GM23338 (cell line): ENCODE results near the gene MRPL2. TPM values are rescaled to one million over a fixed set of nuclear protein-coding genes. Genes with fewer than 3 reads are reported as not detected.

Source experiments
- ATAC-seq: fragments of 200-7000 bp; cut with Tn5 transposase; 3 replicates; pipeline ENCODE4 v1.9.1; 2020
- DNase-seq: peaks from one replicate; pipeline ENCODE4 v3.0.0-alpha.2; 2015; ENCODE audit warnings: low spot score
- H2AFZ ChIP-seq: fragments of 200-600 bp; sonication (generic); 2 replicates; pipeline ENCODE4 v1.8.0; 2016; ENCODE audit warnings: antibody characterized with exemption, mild to moderate bottlenecking, moderate library complexity
- H3F3A ChIP-seq: fragments of 200-600 bp; sonication (generic); replicated peaks from 2 replicates; pipeline ENCODE4 v1.8.0; 2017; ENCODE audit warnings: antibody characterized with exemption, mixed run types, low read depth
- H3K27ac ChIP-seq: fragments of 200-600 bp; sonication (generic); 2 replicates; pipeline ENCODE4 v1.6.1; 2016; ENCODE audit warnings: low read depth
- H3K27me3 ChIP-seq: fragments of 200-600 bp; sonication (generic); 2 replicates; pipeline ENCODE4 v1.8.0; 2016; ENCODE audit warnings: mild to moderate bottlenecking, mixed run types, moderate library complexity; ENCODE audit not compliant: insufficient read depth
- H3K36me3 ChIP-seq: fragments of 200-600 bp; sonication (generic); 2 replicates; pipeline ENCODE4 v1.8.0; 2016; ENCODE audit warnings: mild to moderate bottlenecking; ENCODE audit not compliant: insufficient read depth
- H3K4me1 ChIP-seq: fragments of 200-600 bp; sonication (generic); 2 replicates; pipeline ENCODE4 v1.8.0; 2016; ENCODE audit warnings: mild to moderate bottlenecking, moderate library complexity; ENCODE audit not compliant: insufficient read depth
- H3K4me2 ChIP-seq: fragments of 200-600 bp; sonication (generic); 2 replicates; pipeline ENCODE4 v1.7.1; 2017; ENCODE audit warnings: mixed run types
- H3K4me3 ChIP-seq: fragments of 200-600 bp; sonication (generic); 2 replicates; pipeline ENCODE4 v1.6.1; 2016; ENCODE audit warnings: mixed run types
- H3K79me2 ChIP-seq: fragments of 200-600 bp; sonication (generic); replicated peaks from 2 replicates; pipeline ENCODE4 v1.8.0; 2017; ENCODE audit warnings: mild to moderate bottlenecking; ENCODE audit not compliant: insufficient read depth
- H3K9me2 ChIP-seq: fragments of 200-600 bp; sonication (generic); 2 replicates; pipeline ENCODE4 v1.8.0; 2017; ENCODE audit not compliant: insufficient read depth
- H4K20me1 ChIP-seq: fragments of 200-600 bp; sonication (generic); replicated peaks from 2 replicates; pipeline ENCODE4 v1.8.0; 2017; ENCODE audit warnings: mild to moderate bottlenecking; ENCODE audit not compliant: insufficient read depth
- H3K27ac Mint-ChIP-seq: 2 replicates; pipeline ENCODE4 v1.8.0; 2020; ENCODE audit warnings: inconsistent platforms, mild to moderate bottlenecking, moderate library complexity, mixed read lengths
- H3K27me3 Mint-ChIP-seq: 3 replicates; pipeline ENCODE4 v1.8.0; 2022; ENCODE audit warnings: low read depth, mild to moderate bottlenecking, moderate library complexity, mixed read lengths, inconsistent platforms; ENCODE audit not compliant: insufficient read depth, poor library complexity
- H3K36me3 Mint-ChIP-seq: 3 replicates; pipeline ENCODE4 v1.8.0; 2021; ENCODE audit warnings: low read depth, mild to moderate bottlenecking, inconsistent platforms, moderate library complexity, mixed read lengths
- H3K4me1 Mint-ChIP-seq: 3 replicates; pipeline ENCODE4 v1.8.0; 2020; ENCODE audit warnings: mild to moderate bottlenecking, inconsistent platforms, mixed read lengths
- H3K4me3 Mint-ChIP-seq: 3 replicates; pipeline ENCODE4 v1.8.0; 2021; ENCODE audit warnings: moderate library complexity, mild to moderate bottlenecking, inconsistent platforms, mixed read lengths
- H3K9me3 Mint-ChIP-seq: 3 replicates; pipeline ENCODE4 v1.8.0; 2020; ENCODE audit warnings: moderate library complexity, mild to moderate bottlenecking, inconsistent platforms, mixed read lengths
- CREB1 ChIP-seq: fragments of 250-450 bp; sonication (Bioruptor Pico); IDR thresholded peaks from 2 replicates; pipeline ENCODE4 v1.5.0; 2020; ENCODE audit warnings: low read depth, mild to moderate bottlenecking, moderate library complexity
- CTCF ChIP-seq, 2 experiments: fragments of 200-600 bp in 1 of 2; sonication (generic) in 1 of 2; conservative IDR thresholded peaks; 2 replicates each; pipeline versions ENCODE4 v1.5.1 to v1.6.1; 2016 to 2017; ENCODE audit warnings: antibody characterized with exemption in 2 of 2, low read depth in 2 of 2, mild to moderate bottlenecking in 2 of 2, moderate library complexity in 1 of 2
- ETS1 ChIP-seq: IDR thresholded peaks from 2 replicates; pipeline ENCODE4 v1.6.1; 2016; ENCODE audit warnings: antibody characterized with exemption
- EZH2 ChIP-seq: fragments of 200-600 bp; sonication (generic); IDR thresholded peaks from one replicate; pipeline ENCODE4 v1.8.0; 2017; ENCODE audit warnings: antibody characterized with exemption, mild to moderate bottlenecking, low read depth; ENCODE audit not compliant: unreplicated experiment
- EZH2phosphoT487 ChIP-seq: fragments of 200-600 bp; sonication (generic); IDR thresholded peaks from one replicate; pipeline ENCODE4 v1.8.1; 2018; ENCODE audit warnings: antibody characterized with exemption; ENCODE audit not compliant: unreplicated experiment
- JUNB ChIP-seq: IDR thresholded peaks from one replicate; pipeline ENCODE4 v1.6.1; 2016; ENCODE audit warnings: antibody characterized with exemption; ENCODE audit not compliant: unreplicated experiment
- NANOG ChIP-seq: IDR thresholded peaks from 2 replicates; pipeline ENCODE4 v1.6.1; 2016; ENCODE audit warnings: antibody characterized with exemption, borderline replicate concordance
- POLR2AphosphoS5 ChIP-seq: IDR thresholded peaks from 2 replicates; pipeline ENCODE4 v1.6.1; 2016; ENCODE audit warnings: antibody characterized with exemption, low read depth
- STAT1 ChIP-seq: IDR thresholded peaks from one replicate; pipeline ENCODE4 v1.6.1; 2016; ENCODE audit warnings: antibody characterized with exemption; ENCODE audit not compliant: unreplicated experiment
- ZNF462 ChIP-seq: fragments of 250-450 bp; sonication (Bioruptor Pico); IDR thresholded peaks from 2 replicates; pipeline ENCODE4 v1.5.0; 2020; ENCODE audit warnings: mild to moderate bottlenecking, moderate library complexity
- polyA plus RNA-seq: library from polyadenylated mRNA; unstranded; fragments of >200 nt; fragmentation: Nextera tagmentation; extraction: Ambion mirVana; gene quantifications from 2 replicates; pipeline ENCODE4 v1.2.1, GENCODE V29; 2016
- total RNA-seq: library from RNA; depleted of rRNA; stranded (reverse); fragments of >200 nt; shearing (Covaris generic); gene quantifications from 2 replicates; pipeline ENCODE4 v1.2.3, GENCODE V29; 2014

MRPL2 gene
- total and polyA plus RNA-seq, 2 experiments from 2014 or later: 32.3 to 128 TPM

GRCh38 chr6:43024436-43024835 is 34.8 kb downstream of the MRPL2 start (continued):
- no peak for TF ChIP-seq CTCF (conservative IDR thresholded peaks at IDR 0.05; ENCODE audit: low read depth in 2 of 2)
- TF ChIP-seq NANOG: no peak
- no peak for TF ChIP-seq EZH2phosphoT487
- TF ChIP-seq ETS1: no peak
- no peak for TF ChIP-seq CREB1 (CRISPR knock-in tag)

GRCh38 chr6:43021270-43022047 is 37.8 kb downstream of the MRPL2 start, which contains the start of gene RRP36:
Gene RRP36, plus strand, starts transcription at chr6:43021623. Its CDS starts 32 bp downstream, at chr6:43021655.
- Histone ChIP-seq H4K20me1 (peaks cover 14% of the 10 kb centered on the region), H2AFZ (0 out of 2 replicates have a peak within 1 kb of the TSS, but pooled peaks have one; percentile 78), H3K27me3 (no peaks in the 10 kb centered on the region), H3K79me2 (peaks cover 37% of the 10 kb centered on the region), H3K4me2 (peak within 1 kb of the TSS; percentile 83), H3K36me3 (peaks cover 34% of the 10 kb centered on the region), H3K4me3 (peak within 1 kb of the TSS; percentile 100), H3K27ac (peak within 1 kb of the TSS; percentile 90), H3F3A (peaks cover 27% of the 10 kb centered on the region), H3K9me2 (no peaks in the 10 kb centered on the region), H3K4me1 (0 out of 2 replicates have a peak, but pooled peaks cover 7% of the 10 kb centered on the region)
- Mint-ChIP-seq H3K4me3 (peak within 1 kb of the TSS; percentile 100), H3K36me3 (peaks cover 74% of the 10 kb centered on the region), H3K4me1 (peaks cover 9% of the 10 kb centered on the region; the same call in 2 of the 3 replicates), H3K9me3 (no peaks in the 10 kb centered on the region; the same call in 1 of the 3 replicates), H3K27me3 (peaks cover 7% of the 10 kb centered on the region), H3K27ac (peak within 1 kb of the TSS; percentile 99)
- DNase-seq: peak; percentile 89
- ATAC-seq: peak; percentile 92
- TF ChIP-seq JUNB: no peak
- no peak for TF ChIP-seq NANOG
- TF ChIP-seq STAT1: no peak
- no peak for TF ChIP-seq EZH2
- TF ChIP-seq POLR2AphosphoS5: peak; percentile 77
- TF ChIP-seq CTCF (conservative IDR thresholded peaks at IDR 0.05; ENCODE audit: low read depth in 2 of 2): no peak
- TF ChIP-seq ETS1: peak; percentile 54
- TF ChIP-seq ZNF462 (CRISPR knock-in tag): no peak
